ENCODE results near the gene FAM81A.
"Not testable (repeated sequence)": the region's sequence is repeated elsewhere in the genome, so short reads cannot be mapped to it uniquely, and the experiment has no call there.

FAM81A gene

DNA sequence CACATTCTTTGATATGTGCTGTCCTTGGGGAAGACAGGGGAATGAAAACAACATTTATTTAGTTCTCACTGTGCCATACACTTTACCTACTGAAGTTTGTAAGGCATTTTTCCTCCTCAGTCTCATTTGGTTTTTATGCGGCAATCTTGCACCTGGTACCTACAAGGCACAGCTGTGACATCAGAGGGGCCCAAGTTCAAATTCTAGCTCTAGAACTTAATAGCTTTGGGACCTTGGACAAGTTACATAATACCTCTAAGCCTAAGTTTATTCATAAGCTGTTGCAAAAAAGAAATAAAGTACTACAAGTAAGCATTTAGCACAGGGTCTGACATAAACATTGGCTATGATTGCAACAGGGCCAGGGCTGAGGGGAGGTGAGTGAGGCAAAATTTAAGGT lies 5.6 kb upstream of the FAM81A start:
- DNase-seq: no peak

DNA sequence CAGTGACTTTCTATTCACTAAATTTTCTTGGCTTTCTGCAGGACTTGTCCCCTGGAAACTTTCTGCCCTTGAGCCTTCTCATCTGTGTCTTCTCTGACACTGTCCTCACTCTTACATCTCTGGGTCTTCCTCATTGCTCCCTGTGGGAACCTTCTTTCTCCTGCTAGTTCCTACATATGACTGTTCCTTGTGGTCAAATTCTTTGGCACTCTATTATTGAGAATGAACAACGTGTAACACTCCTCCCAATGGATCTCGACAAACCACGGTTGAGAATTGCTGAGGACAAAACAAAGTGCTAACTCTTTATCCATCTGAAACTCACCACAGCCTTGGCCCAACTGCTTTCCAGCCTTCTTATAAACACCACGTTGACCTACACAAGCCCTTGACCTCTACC lies 3.5 kb upstream of the FAM81A start:
- DNase-seq: no peak

DNA sequence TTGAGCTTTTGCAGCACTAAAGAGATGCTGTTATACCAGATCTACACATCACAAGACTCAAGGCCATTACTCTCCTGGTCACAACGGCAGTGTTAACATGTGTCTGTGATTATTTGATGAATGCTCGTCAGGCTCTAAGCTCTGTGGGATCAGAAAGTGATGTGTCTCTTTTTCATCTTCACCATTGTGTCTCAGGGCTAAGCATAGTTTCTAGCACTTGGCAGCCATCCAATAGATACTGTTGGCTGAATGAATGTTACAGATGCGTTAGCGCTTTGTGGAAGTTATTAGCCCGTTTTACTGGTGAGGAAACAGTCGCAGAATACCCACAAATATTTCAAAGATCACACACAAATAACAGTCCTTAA lies 1.2 kb upstream of the FAM81A start:
- no peak for DNase-seq

DNA sequence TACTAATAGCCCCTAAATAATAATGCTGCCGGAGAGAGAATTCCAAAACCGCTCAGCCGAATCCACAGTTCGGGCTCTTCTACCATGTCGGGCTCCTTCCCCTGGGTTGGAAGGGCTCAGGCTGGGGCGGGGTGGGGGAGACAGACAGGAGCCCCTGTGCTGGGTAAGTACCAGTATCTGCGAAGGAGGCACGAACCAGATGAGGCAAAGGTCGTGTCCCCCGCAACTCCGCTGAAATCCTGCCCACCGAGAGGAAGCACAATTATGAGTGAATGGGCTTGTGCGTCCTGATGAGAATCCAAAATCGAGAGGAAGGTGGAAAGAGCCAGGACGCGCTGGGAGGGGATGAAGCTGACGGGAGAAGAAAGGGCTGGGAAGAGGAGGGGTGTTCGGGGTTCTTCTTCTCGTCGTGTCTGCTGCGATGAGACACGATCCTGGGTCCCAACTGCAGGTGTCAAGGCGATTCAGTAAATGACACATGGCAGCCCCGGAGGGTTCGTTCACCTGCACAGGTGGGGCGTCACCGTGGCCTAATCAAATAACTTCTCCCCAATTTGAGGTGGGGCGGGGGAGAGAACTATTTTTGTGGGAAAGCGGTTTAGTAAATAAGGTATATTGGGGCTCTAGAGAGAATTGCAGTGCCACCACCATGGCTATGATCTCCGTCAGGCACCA lies 707 bp upstream of the FAM81A start:
- no peak for DNase-seq

DNA sequence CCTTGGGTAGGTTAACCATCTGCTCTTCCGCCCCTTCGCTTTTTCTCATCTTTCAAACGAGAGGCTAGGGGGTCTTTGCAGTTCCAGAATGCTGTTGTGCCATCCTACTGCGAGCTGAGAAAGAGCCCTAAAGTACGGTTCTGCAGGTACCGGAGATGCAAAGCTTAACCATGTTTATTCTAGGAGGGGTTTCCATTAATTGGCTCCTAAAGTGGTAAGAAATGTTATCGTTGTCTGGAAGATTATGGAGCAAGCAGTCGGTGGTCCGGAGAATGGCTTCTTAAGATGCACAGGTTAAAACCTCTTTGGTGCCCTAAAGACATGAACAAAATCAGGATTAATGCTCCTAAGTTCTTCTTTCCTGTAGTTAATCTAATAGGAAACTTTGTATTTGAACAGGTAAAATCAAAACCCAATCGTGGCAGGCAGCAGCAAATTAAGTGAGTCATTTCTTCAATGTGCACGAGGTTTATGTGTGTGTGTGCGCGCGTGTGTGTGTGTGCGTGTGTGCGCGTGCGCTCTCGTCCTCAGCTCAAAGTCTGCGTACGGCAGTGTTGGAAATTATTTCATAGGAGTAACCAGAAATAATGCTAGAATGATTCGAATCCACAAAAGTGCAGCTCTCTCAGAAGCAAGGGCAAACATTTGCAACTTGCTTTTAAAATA lies 772 bp downstream of the FAM81A start:
- no peak for DNase-seq

DNA sequence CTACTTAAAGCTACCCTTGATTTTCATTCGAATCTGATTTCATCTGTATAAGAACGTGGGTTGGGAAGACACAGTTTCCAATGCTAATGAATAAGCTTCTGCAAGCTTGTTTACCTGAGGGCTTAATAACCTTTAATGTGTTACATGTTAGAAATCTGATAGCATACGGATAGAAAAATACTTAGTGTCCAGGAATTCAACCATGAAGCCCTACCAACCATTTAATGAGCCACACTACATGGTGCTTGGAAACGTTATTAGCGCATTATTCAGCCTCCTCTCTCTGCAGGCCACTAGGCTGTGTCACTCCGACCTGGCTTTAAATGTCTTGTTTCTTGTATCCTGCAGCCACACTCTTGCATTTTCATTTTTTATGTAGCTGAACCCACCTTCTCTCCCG lies 1.6 kb downstream of the FAM81A start:
- no peak for DNase-seq

DNA sequence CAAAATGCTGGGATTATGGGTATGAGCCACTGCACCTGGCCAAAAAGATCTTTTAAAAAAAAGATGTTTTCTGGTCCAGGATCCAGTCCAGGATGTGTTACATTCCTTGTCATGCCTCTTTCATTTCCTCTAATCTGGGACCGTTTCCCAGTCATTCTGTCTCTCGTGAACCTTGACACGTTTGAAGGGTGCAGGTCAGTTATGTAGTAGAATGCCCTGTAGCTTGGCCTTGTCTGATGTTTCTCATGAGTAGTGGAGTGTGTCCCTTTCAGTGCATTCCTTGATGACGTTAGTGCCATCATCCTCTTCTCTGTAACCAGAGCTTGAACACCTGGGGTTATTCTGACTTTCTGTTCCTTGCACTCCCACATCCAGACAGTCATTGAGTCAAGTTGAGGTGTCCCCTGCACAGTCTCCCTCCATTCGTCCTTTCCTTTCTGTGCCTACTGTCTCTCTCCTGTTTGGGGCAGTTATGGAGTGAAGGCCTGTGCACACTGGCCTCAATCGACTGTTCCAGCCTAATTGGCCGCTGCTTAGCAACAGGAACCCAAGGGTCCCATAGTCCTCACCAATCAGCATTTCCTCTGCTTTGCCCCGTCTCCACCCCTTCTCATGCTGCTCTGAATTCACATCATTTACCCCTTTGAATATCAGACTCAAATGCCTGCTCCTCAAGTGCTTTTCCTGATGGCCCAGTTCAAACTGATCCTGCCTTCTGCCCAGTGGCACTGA lies 5.5 kb downstream of the FAM81A start:
- no peak for DNase-seq

DNA sequence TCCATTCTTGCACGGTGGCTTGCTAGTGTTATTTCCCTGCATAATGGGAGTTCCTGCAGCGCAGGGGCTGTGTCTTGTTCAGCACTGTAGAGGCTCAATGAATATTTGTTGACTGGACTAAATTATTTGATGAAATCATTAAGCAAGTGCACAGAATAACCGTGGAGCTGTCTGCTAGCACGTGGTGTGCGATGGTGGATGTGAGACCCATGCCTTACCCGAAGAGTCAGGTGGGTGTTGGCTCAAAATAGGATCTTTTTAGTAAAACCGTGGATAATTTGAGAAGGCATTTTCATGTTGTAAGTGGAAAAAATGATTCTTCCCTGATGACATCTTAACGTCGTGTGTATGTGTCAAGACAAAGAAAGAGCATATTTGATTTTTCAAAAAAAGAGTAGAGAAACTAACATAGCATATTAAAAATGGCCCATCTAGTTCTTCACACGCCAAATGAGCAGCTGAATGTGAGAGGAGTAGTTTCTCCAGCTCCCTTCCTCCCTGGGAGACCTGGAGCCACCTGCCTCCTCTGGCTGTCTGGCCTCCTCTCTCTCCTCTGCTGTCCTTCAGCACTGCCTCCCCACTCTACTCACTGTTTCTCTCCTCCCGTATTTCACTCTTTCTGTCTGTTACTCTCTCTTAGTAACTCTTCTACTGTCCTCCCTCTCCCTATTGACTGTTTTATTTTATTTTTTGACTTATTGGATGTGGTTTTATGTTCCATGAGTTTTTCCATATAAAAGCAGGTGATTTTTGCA lies 6.3 kb downstream of the FAM81A start:
- no peak for DNase-seq

DNA sequence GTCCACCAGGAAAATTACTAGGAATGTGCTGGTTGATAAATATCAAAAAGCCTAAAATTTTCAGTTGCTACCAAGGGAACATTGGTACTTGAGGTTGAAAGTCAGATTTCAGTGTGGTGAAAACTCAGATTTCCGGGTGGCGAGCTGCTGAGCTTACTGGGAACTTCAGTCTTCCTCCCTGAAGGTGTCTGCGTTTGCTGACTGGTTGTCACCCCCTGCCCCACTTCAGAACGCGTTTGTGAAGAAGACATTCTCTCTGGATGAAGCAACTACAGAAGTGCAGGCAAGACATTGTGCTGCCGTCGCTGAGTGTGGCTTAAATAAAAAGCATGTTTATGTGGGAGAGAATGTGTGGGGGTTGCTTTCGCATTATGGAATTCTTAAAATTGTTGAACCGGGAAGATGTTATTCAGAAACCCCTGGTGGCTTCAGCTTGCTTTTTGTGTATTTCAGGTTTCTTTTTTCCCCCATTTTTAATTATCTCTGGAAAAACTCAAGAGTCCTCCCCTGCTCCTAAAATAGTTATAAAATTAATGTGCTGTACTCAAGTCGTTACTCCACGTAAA lies 7.1 kb downstream of the FAM81A start:
- no peak for DNase-seq

DNA sequence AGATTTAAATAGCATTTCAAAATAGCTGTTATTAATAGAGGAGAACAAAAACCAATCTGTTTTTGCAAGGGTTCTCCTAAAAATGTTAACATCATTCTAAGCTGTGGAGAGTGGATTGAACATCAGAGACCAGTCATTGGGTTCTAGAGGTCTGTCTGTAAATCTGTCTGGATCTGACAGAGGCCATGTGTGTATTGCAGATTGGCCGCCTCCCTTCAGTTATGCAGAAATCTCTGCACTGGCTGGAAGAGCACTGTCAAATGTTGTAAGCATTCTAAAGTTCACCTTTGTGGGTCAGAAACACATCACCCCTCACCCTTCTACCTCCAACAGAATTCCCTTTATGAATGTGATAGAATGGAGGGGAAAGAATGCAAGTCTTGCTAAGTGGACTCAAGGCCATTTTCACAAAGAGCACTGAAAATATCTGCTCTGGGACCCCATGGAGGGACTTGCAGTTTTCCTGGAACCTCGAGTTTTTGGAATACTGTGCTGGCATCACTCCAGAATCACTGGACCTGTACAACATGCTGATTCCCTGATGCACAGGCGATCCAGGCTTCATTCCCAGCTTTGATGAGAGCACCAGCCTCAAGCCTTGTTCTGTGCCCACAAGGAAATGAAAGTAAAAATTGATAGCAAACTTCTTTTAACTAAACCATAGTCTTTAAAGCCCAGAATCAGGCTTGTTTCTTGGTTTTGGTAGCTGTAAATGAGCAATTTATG lies 8.4 kb downstream of the FAM81A start:
- no peak for DNase-seq

DNA sequence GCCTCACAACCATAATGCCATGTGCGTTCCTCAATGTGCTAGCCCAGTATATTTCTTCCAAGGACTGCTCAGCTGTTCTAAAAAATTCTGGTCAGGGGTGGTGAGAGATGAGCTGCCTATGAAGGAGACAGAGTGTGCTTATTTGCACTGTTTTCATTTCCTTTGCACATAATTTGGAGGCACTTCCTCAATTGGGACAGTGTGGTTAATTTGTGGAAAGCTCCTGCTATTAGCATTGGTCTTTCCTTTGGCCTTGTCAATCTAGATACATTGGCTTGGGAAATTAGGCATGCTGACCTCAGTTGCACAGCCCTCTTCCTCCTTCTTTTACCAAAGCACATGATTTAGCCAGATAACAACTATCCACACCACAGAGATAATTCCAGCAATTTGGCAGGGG lies 9.4 kb downstream of the FAM81A start:
- no peak for DNase-seq

DNA sequence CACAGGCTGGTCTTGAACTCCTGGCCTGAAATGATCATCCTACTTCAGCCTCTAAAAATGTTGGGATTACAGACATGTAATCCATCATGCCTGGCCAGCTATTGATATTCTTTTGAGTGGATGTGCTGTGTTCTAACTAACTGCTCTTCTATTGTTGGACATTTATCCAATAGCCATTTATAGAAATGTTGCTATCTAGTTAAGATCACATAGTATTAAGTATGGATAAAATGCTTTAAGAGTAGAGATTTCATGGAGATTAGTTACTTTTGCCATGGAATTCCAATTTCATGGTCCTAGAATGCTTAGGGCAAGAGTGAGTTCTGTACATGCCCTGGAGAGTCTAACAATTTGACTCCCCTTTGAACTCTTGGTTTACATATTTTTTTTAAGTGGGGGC lies 10.9 kb downstream of the FAM81A start:
- no peak for DNase-seq

DNA sequence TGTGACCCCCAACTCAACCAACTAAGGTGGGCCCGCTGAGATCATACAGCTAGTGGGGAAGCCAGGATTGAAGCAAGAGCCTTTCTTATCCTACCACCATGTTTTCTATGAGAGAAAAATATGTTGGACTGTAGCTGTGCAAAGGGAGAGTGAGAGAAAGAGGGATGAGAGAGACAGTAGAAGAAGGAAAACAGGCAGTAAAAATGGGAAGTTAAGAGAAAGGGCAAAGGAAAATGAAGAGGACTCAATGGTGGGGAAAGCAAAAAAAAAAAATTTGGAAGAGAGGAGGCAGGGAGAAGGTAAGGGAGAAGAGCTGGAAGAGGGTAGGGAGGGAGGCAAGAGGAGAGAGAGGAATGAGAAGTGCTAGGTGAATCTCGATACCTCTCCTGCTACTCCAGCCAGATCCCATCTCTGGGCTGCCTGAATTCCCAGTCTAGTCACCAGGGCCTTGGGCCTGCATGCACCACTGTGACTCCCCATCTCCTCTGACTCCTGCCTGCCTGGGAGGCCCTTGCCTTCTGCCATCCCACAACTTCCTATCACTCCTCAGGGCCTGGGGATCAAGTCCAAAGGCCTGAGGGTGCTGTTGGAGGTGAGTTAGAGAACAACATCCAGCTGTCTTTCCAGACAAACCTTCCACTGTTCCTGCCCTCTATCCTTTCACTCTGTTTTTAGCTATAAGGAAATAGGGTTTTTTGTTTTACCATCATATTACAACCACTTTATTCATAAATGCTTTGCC lies 15.7 kb downstream of the FAM81A start:
- no peak for DNase-seq

DNA sequence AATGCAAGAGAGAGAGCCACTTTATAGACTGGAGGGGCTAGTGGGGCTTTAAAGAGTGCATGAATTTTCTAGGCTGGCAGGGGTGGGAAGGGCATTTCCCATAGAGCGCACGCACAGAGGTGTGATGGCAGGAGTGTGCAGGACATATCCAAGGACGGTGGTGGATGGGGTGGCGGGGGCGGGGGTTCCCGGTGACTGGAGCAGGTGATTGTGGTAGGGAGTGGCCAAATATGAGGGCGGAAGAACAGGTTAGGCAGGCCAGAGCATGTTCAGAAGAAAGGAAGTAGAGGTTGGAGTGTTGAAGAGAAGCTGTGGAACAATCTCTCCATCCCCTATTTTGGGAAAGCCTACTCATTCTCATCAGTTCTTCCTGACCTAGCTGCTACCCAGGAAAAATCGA lies 18.1 kb downstream of the FAM81A start:
- no peak for DNase-seq

DNA sequence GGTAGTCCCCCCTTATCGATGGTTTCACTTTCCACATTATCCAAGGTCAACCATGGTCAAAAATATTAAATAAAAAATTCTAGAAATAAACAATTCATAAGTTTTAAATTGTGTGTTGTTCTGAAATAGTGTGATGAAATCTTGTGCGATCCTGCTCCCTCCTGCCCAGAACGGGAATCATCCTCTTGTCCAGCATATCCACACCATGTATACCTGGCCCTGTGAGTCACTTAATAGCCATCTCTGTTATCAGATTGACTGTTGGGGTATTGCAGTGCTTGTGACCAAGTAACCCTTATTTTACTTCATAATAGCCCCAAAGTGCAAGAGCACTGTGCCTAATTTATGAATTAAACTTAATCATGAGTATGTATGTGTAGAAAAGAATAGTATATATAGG lies 19.1 kb downstream of the FAM81A start:
- no peak for DNase-seq

DNA sequence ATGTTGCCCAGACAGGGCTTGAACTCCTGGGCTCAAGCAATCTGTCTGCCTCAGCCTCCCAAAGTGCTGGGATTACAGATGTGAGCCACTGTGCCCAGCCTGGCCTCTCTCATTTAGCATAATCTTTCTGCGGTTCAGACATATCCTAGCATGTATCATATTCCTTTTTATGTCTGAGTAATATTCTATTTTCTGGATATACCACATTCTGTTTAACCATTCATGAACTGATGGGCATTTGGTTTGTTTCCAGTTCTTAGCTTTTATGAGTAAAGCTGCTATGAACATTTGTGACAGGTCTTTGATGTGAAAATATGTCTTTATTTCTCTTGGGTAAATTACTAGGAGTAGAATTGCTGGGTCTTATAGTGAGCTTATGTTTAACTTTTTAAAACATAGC lies 23.5 kb downstream of the FAM81A start:
- no peak for DNase-seq

DNA sequence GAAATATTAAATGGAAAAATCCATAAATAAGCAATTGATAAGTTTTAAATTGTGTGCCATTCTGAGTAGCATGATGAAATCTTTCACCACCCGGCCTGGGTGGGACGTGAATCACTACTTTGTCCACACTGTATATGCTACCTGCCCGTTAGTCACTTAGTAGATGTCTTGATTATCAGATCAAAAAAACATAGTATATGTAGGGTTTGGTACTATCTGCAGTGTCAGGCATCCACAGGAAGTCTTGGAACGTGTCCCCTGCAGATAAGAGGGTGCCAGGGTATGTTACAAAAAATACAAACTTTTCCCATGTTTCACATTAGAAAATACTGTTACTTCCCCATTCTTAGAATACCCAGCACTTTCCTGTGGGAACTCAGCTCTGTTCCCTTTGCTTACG lies 35.2 kb downstream of the FAM81A start:
- no peak for DNase-seq

DNA sequence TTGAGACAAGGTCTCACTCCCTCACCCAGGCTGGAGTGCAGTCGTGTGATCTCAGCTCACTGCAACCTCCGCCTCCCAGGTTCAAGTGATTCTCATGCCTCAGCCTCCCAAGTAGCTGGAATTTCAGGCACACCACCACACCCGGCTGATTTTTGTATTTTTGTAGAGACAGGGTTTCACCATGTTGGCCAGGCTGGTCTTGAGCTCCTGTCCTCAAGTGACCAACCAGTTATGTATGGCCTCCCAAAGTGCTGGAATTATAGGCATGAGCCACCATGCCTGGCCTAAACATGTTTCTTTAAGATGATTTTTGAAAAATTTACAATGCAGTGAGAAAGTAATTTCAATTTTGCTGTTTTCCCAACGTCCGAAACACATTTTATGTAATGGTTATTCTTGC lies 37.2 kb downstream of the FAM81A start:
- not testable (repeated sequence) for DNase-seq

DNA sequence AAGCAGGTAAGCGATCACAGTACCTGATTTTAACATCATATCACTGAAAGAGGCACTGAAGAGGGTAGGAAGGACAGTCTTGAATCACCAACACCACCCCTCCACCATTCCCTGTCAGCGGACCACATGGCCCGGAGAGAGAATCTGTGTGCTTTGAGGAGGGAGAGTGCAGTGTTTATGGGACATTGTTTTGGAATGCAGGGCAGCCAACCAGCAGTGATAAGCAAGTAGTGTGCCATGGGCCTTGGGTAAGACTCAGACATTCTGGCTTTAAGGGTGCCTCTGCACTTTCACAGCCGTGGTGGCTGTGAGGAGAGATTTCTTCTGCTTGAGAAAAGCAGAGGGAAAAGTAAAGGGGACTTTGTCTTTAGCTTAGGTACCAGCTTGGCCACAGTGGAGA lies 46.4 kb downstream of the FAM81A start:
- DNase-seq: no peak

DNA sequence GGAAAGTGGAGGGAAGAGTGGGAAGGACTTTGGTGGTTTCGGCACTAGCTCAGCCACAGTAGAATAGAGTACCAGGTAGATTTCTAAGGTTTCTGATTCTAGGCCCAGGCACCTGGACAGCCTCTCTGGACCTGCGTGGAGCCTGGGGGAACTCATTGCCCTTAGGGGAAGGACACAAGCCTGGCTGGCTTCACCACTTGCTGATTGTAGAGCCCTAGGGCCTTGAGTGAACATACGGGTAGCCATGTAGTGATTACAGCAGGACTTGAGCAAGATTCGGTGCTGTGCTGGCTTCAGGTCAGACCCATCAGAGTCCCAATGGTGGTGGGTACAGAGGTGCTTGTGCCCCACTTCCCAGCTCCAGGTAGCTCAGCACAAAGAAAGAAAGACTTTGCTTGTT lies 47.0 kb downstream of the FAM81A start:
- DNase-seq: no peak

DNA sequence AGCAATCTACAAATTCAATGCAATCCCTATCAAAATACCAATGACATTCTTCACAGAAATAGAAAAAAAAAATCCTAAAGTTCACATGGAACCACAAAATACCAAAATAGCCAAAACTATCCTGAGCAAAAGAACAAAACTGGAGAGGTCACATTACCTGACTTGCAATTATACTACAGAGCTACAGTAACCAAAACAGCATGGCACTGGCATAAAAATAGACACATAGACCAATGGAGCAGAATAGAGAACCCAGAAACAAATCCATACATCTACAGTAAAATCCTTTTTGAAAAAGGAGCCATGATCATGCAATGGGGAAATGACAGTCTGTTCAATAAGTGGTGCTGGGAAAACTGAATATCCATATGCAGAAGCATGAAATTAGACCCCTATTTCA lies 51.5 kb downstream of the FAM81A start:
- not testable (repeated sequence) for DNase-seq

DNA sequence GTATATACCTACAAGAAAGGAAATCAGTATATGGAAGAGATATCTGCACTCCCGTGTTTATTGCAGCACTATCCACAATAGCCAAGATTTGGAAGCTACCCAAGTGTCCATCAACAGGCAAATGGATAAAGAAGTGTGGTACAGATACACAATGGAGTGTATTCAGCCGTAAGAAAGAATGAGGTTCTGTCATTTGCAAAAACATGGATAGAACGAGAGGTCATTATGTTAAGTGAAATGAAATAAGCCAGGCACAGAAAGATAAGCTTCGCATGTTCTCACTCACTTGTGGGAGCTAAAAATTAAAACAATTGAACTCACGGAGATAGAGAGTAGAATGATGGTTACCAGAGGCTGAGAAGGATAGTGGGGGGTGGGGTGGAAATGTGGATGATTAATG lies 53.1 kb downstream of the FAM81A start:
- no peak for DNase-seq

All from CD4-positive, alpha-beta T cell treated with Interleukin-17A for 1 hour (primary cell).